K562 (cell line): Measurements from ENCODE around the gene BTN3A1. TPM values are rescaled to one million over a fixed set of nuclear protein-coding genes. Genes with fewer than 3 reads are reported as not detected.

Experiments
- ATAC-seq: fragments of 200-7000 bp; cut with Tn5 transposase; 3 replicates; pipeline ENCODE4 v1.9.1; 2020; ENCODE audit warnings: moderate library complexity
- BruUV-seq: library from RNA; stranded (reverse); fragments of 400-500 nt; replicated peaks from 2 replicates; lab custom pipeline; 2021; lab: Mats Ljungman, UMichigan
- CTCF ChIA-PET: fragments of 300-600 bp; formaldehyde crosslinking; extraction: SDS; loops from one replicate; lab custom pipeline; 2021; ENCODE audit warnings: low intra/inter-chr PET ratio; lab: Yijun Ruan, JAX
- POLR2A ChIA-PET: fragments of 300-600, 350-650 bp; sonication (Branson Sonifier 250); formaldehyde crosslinking; extraction: SDS; loops from one replicate; lab custom pipeline; 2021; ENCODE audit warnings: antibody characterized with exemption, inconsistent platforms; lab: Yijun Ruan, JAX
- DNase-seq, 4 experiments: peaks; one replicate each; pipeline versions ENCODE4 v3.0.0 to v3.0.0-alpha.2; 2011 to 2018; ENCODE audit warnings: low spot score in 3 of 4, mixed read lengths in 3 of 4; ENCODE audit errors: extremely low read depth in 1 of 4
- FAIRE-seq: peaks from 2 replicates; lab custom pipeline; 2011; peaks lifted over from hg19 to GRCh38; lab: Jason Lieb, UNC
- H2AFZ ChIP-seq: 2 replicates; pipeline ENCODE4 v1.6.0; 2011; ENCODE audit warnings: low read depth, low read length, control low read depth, inconsistent platforms
- H3K27ac ChIP-seq: fragments of 200-600 bp; 3 replicates; pipeline ENCODE4 v1.8.0; 2011; ENCODE audit warnings: low read depth, mild to moderate bottlenecking, control low read depth, inconsistent platforms, low read length, moderate library complexity, mixed read lengths; ENCODE audit errors: extremely low read depth
- H3K27me3 ChIP-seq, 2 experiments: fragments of 300-600 bp in 1 of 2; 2 replicates in 1 of 2; 3 replicates in 1 of 2; pipeline versions ENCODE4 v1.6.0 to v1.8.0; 2011; ENCODE audit warnings: inconsistent platforms in 2 of 2, low read length in 2 of 2, mild to moderate bottlenecking in 1 of 2, mixed read lengths in 1 of 2, moderate library complexity in 1 of 2; ENCODE audit not compliant: control insufficient read depth in 2 of 2, insufficient read depth in 2 of 2
- H3K36me3 ChIP-seq: fragments of 300-600 bp; 3 replicates; pipeline ENCODE4 v1.8.0; 2011; ENCODE audit warnings: mild to moderate bottlenecking, low read length, inconsistent platforms; ENCODE audit not compliant: control insufficient read depth, insufficient read depth
- H3K4me1 ChIP-seq, 2 experiments: fragments of 200-600 bp in 1 of 2; replicated peaks in 1 of 2; 2 replicates in 1 of 2; 3 replicates in 1 of 2; pipeline versions ENCODE4 v1.5.1 to v1.8.0; 2011; ENCODE audit warnings: inconsistent platforms in 2 of 2, low read length in 2 of 2, mild to moderate bottlenecking in 1 of 2, mixed read lengths in 1 of 2, moderate library complexity in 1 of 2; ENCODE audit not compliant: control insufficient read depth in 2 of 2, insufficient read depth in 2 of 2
- H3K4me2 ChIP-seq: 2 replicates; pipeline ENCODE4 v1.6.1; 2011; ENCODE audit warnings: low read length, control low read depth, inconsistent platforms, mixed read lengths; ENCODE audit not compliant: insufficient read depth
- H3K4me3 ChIP-seq: fragments of 200-600 bp; sonication (generic), shearing (Covaris generic); 2 replicates; pipeline ENCODE4 v1.5.1; 2016; ENCODE audit warnings: control low read depth, inconsistent platforms
- H3K79me2 ChIP-seq: fragments of 200-600 bp; 3 replicates; pipeline ENCODE4 v1.8.0; 2011; ENCODE audit warnings: low read length, inconsistent platforms; ENCODE audit not compliant: control insufficient read depth, insufficient read depth
- H3K9ac ChIP-seq, 2 experiments: 2 replicates each; pipeline versions ENCODE4 v1.6.0 to v1.6.1; 2011; ENCODE audit warnings: low read depth in 2 of 2, low read length in 2 of 2, control low read depth in 1 of 2, inconsistent platforms in 1 of 2, mild to moderate bottlenecking in 1 of 2, mixed read lengths in 1 of 2; ENCODE audit not compliant: insufficient read depth in 1 of 2
- H3K9me1 ChIP-seq: one replicate; pipeline ENCODE4 v1.6.0; 2011; ENCODE audit warnings: inconsistent platforms, mild to moderate bottlenecking, low read length, moderate library complexity; ENCODE audit not compliant: control insufficient read depth, insufficient read depth
- H3K9me3 ChIP-seq: replicated peaks from 2 replicates; pipeline ENCODE4 v1.5.1; 2011; ENCODE audit warnings: low read depth, low read length, inconsistent platforms; ENCODE audit not compliant: control insufficient read depth, insufficient read depth
- H4K20me1 ChIP-seq: replicated peaks from 2 replicates; pipeline ENCODE4 v1.6.1; 2011; ENCODE audit warnings: low read length, inconsistent platforms, mixed read lengths; ENCODE audit not compliant: control insufficient read depth, insufficient read depth
- ARID1B ChIP-seq: fragments of 450-650 bp; IDR thresholded peaks from 2 replicates; pipeline ENCODE4 v1.6.1; 2016; ENCODE audit warnings: antibody characterized with exemption, mild to moderate bottlenecking, inconsistent platforms
- CEBPG ChIP-seq, 3 experiments: fragments of 200-800 bp in 1 of 3; sonication (Bioruptor generic) in 1 of 3; sonication (generic) in 1 of 3; formaldehyde crosslinking in 1 of 3; IDR thresholded peaks in 2 of 3; conservative IDR thresholded peaks in 1 of 3; 2 replicates each; pipeline versions ENCODE4 v1.6.1 to v1.8.0; 2016 to 2022; ENCODE audit warnings: missing compliant biosample characterization in 2 of 3, missing genetic modification characterization in 2 of 3, mild to moderate bottlenecking in 1 of 3, missing genetic modification reagents in 1 of 3
- DNMT1 ChIP-seq: fragments of 450-650 bp; IDR thresholded peaks from 2 replicates; pipeline ENCODE4 v1.6.1; 2016; ENCODE audit warnings: antibody characterized with exemption, mild to moderate bottlenecking
- MTA2 ChIP-seq: fragments of 450-650 bp; IDR thresholded peaks from 2 replicates; pipeline ENCODE4 v1.6.1; 2016; ENCODE audit warnings: low read depth
- NFRKB ChIP-seq: fragments of 450-650 bp; IDR thresholded peaks from 2 replicates; pipeline ENCODE4 v1.6.1; 2016; ENCODE audit warnings: low read depth
- PCBP2 ChIP-seq: fragments of 200-400 bp; formaldehyde crosslinking; IDR thresholded peaks from 2 replicates; pipeline ENCODE4 v1.6.1; 2018; ENCODE audit warnings: low read length, low read depth, mild to moderate bottlenecking, moderate library complexity; ENCODE audit not compliant: poor library complexity, severe bottlenecking
- RB1 ChIP-seq: fragments of 450-650 bp; IDR thresholded peaks from 2 replicates; pipeline ENCODE4 v1.6.1; 2017; ENCODE audit warnings: low read depth, mild to moderate bottlenecking
- ZBTB49 ChIP-seq: sonication (generic); formaldehyde crosslinking; IDR thresholded peaks from 2 replicates; pipeline ENCODE4 v1.8.0; 2022; ENCODE audit warnings: missing genetic modification reagents, mild to moderate bottlenecking, borderline replicate concordance
- ZSCAN29 ChIP-seq: fragments of 450-650 bp; IDR thresholded peaks from 2 replicates; pipeline ENCODE4 v1.6.1; 2017
- WGBS: fragments of 100-300 bp; shearing (Covaris generic); methylation state at CpG from one replicate; pipeline ENCODE4 v1.1.6; 2016; ENCODE audit warnings: low coverage, mixed read lengths; ENCODE audit not compliant: insufficient coverage; ENCODE audit errors: missing lambda C conversion rate; 5-methylcytosine and 5-hydroxymethylcytosine counted together
- in situ Hi-C: fragments of 300-500 bp; cut with MboI; formaldehyde crosslinking; loops from 4 replicates; pipeline ENCODE4 v1.15.0; 2018; ENCODE audit warnings: inconsistent platforms, mixed read lengths
- intact Hi-C: fragments of 100-400 bp; cut with micrococcal nuclease; formaldehyde crosslinking; loops from 2 replicates; pipeline ENCODE4 v1.14.2; 2022
- polyA plus RNA-seq, 8 experiments: library from polyadenylated mRNA; depleted of rRNA in 4 of 8; stranded (reverse) in 5 of 8; unstranded in 3 of 8; fragments of >200 nt; fragmentation: Nextera tagmentation in 2 of 8; fragmentation: Illumina TruSeq in 1 of 8; extraction: Ambion mirVana in 2 of 8; extraction: Trizol in 1 of 8; gene quantifications; 2 replicates each; pipeline versions ENCODE4 v1.2.1 to v1.2.3, GENCODE V29; 2011 to 2014; ENCODE audit warnings: inconsistent platforms in 1 of 8, missing spikeins in 1 of 8
- total RNA-seq, 7 experiments: library from RNA; depleted of rRNA in 6 of 7; stranded (reverse); fragments of >200 nt in 6 of 7; fragmentation: Illumina TruSeq in 2 of 7; extraction: Trizol in 2 of 7; gene quantifications; 2 replicates each; pipeline versions ENCODE4 v1.2.1 to v1.2.3, GENCODE V29; 2011 to 2021; ENCODE audit warnings: low replicate concordance in 1 of 7
- TF ChIP-seq, protein P1 (sequence below): fragments of 450-650 bp; IDR thresholded peaks from 2 replicates; pipeline ENCODE4 v1.6.1; 2018; ENCODE audit warnings: mild to moderate bottlenecking, low read depth; ENCODE audit not compliant: partially characterized antibody
- TF ChIP-seq, protein P2 (sequence below): IDR thresholded peaks from 2 replicates; pipeline ENCODE4 v1.6.1; 2011; ENCODE audit warnings: borderline replicate concordance, low read depth, mild to moderate bottlenecking, moderate library complexity, low read length; ENCODE audit not compliant: insufficient read depth, poor library complexity, severe bottlenecking
- TF ChIP-seq, protein P3 (sequence below): fragments of 250-450 bp; sonication (Bioruptor Pico); IDR thresholded peaks from 2 replicates; pipeline ENCODE4 v1.5.0; 2021; ENCODE audit warnings: mild to moderate bottlenecking, moderate library complexity

BTN3A1 gene
- total and polyA plus RNA-seq, 9 of the 15 experiments (the other 6 are each of a cell fraction or from before 2014, with no cell fraction given) = 0.84 to 8.5 (median 3.9) TPM

- H3K27me3 ChIP-seq = no peaks in the 10 kb centered on the region
- H3K9ac ChIP-seq = no peak overlapping the region
- no peak overlapping the region for H3K27ac ChIP-seq
- no peaks in the 10 kb centered on the region for H3K36me3 ChIP-seq
- in situ Hi-C loops = no loop called here
- FAIRE-seq (no peak), DNase-seq (no peak), ATAC-seq (no peak)
- ChIA-PET CTCF (no interaction called here), POLR2A (interaction anchor here (0.6 to 1.4 kb wide), 2 partner anchors 13 to 84 kb away, joined by 3 to 4 read pairs; no protein-coding TSS in a partner anchor)
- no peaks in the 10 kb centered on the region for H3K9me3 ChIP-seq
- no peak overlapping the region for H2AFZ ChIP-seq
- 65% methylated on average over 1 of the region's 1 CpG for WGBS
- H4K20me1 ChIP-seq = no peaks in the 10 kb centered on the region
- no TSS peak for BruUV-seq
- no peak overlapping the region for H3K4me2 ChIP-seq
- H3K9me1 ChIP-seq = no peaks in the 10 kb centered on the region
- no peak overlapping the region for H3K4me3 ChIP-seq
- no peaks in the 10 kb centered on the region for H3K79me2 ChIP-seq
- intact Hi-C loops = no loop called here
- H3K4me1 ChIP-seq = peaks cover 5 to 32% of the 10 kb centered on the region in 2 experiments; a peak in 3 of 5 replicates
- TF ChIP-seq PCBP2 = no peak
- TF ChIP-seq NFRKB = no peak
- TF ChIP-seq ARID1B = no peak
- no peak for TF ChIP-seq ZBTB49 (CRISPR knock-in tag)
- TF ChIP-seq ZSCAN29 = no peak
- TF ChIP-seq, protein P1, sequence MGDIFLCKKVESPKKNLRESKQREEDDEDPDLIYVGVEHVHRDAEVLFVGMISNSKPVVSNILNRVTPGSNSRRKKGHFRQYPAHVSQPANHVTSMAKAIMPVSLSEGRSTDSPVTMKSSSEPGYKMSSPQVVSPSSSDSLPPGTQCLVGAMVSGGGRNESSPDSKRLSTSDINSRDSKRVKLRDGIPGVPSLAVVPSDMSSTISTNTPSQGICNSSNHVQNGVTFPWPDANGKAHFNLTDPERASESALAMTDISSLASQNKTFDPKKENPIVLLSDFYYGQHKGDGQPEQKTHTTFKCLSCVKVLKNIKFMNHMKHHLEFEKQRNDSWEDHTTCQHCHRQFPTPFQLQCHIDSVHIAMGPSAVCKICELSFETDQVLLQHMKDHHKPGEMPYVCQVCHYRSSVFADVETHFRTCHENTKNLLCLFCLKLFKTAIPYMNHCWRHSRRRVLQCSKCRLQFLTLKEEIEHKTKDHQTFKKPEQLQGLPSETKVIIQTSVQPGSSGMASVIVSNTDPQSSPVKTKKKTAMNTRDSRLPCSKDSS = no peak
- TF ChIP-seq, protein P2, sequence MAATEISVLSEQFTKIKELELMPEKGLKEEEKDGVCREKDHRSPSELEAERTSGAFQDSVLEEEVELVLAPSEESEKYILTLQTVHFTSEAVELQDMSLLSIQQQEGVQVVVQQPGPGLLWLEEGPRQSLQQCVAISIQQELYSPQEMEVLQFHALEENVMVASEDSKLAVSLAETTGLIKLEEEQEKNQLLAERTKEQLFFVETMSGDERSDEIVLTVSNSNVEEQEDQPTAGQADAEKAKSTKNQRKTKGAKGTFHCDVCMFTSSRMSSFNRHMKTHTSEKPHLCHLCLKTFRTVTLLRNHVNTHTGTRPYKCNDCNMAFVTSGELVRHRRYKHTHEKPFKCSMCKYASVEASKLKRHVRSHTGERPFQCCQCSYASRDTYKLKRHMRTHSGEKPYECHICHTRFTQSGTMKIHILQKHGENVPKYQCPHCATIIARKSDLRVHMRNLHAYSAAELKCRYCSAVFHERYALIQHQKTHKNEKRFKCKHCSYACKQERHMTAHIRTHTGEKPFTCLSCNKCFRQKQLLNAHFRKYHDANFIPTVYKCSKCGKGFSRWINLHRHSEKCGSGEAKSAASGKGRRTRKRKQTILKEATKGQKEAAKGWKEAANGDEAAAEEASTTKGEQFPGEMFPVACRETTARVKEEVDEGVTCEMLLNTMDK = no peak
- no peak for TF ChIP-seq MTA2
- TF ChIP-seq, protein P3, sequence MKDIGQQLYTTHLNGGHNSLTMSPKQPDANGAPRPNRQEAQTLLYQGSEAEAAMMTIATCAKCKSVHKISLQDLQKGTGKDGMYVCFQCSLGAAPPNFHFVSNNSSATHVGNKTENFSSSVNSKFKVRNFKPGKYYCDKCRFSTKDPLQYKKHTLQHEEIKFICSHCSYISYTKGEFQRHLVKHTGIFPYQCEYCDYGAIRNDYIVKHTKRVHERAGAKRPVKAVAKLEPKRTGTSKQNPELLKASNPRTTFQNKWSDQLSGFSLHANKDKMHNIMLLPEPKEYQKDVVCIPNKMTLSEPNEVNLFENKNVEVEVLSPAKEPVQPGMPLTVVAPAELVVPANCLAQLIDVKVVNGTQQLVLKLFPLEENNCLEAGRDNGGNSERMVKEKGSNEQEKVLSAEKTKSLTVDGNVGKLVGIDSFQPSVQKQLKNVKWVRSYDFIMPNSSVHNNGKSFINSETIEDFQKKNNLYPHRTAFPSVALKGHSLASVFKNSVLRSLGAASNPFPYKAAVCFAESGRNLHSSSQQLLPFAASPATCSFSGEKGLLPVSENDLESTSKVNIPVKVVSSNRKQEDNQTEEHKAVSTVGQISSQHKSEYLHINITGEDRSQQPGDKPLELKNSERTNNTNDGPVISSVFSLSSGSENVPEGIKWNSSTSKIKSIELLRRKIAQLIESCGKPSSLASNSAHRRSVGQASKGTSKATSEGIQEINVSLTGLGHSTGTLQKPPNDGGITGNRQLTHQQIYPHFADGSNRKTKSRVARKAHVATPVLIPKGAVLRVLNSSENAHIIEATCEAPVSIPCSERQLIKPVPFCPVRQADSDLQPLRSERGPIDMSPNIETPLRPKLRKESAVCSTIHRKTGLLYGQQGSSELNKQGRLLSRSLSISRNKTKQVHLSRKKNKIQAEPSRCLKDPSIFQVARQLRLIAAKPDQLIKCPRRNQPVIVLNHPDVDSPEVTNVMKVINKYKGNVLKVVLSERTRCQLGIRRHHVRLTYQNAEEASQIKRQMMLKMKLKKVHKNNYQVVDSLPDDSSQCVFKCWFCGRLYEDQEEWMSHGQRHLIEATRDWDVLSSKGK = no peak
- TF ChIP-seq RB1 = no peak
- TF ChIP-seq DNMT1 = no peak
- TF ChIP-seq CEBPG (CRISPR knock-in tag; IDR thresholded peaks at IDR 0.05) = no peak
- TF ChIP-seq CEBPG (tag; conservative IDR thresholded peaks at IDR 0.05 in 1 of 2, IDR thresholded peaks at IDR 0.05 in 1 of 2) = peak in 1 of 2 experiments; percentile 81; a peak in 2 of 4 replicates
Observed at GRCh38 chr6:26438000-26438399, 35.9 kb downstream of the BTN3A1 start.
